Measurements from ENCODE around the gene SPO11. TPM values are rescaled to one million over a fixed set of nuclear protein-coding genes. Genes with fewer than 3 reads are reported as not detected.

Gene SPO11
- total RNA-seq, 1 donor from 2014 or later, result not detected

- Histone ChIP-seq H3K27ac (ENCODE audit: low read depth, low read length) (no peak overlapping the region), H3K4me3 (ENCODE audit: low read length in 3 of 3) (no peak overlapping the region), H3K4me1 (ENCODE audit: control insufficient read depth in 3 of 3, insufficient read depth in 3 of 3, low read length in 3 of 3) (peaks cover 0 to 3% (median 0%) of the 10 kb centered on the region in 3 donors), H3K9ac (ENCODE audit: low read depth in 1 of 3, low read length in 3 of 3) (no peak overlapping the region), H3K36me3 (ENCODE audit: control insufficient read depth in 3 of 3, insufficient read depth in 3 of 3, low read length in 3 of 3) (no peaks in the 10 kb centered on the region), H3K27me3 (ENCODE audit: control insufficient read depth in 3 of 3, insufficient read depth in 3 of 3, low read length in 3 of 3) (peaks cover 49 to 76% (median 57%) of the 10 kb centered on the region in 3 donors), H3K9me3 (ENCODE audit: control insufficient read depth in 3 of 3, low read length in 3 of 3) (no peaks in the 10 kb centered on the region)
These were observed 40.0 kb upstream of the SPO11 start for GRCh38 chr20:57289391-57290177.

DNA sequence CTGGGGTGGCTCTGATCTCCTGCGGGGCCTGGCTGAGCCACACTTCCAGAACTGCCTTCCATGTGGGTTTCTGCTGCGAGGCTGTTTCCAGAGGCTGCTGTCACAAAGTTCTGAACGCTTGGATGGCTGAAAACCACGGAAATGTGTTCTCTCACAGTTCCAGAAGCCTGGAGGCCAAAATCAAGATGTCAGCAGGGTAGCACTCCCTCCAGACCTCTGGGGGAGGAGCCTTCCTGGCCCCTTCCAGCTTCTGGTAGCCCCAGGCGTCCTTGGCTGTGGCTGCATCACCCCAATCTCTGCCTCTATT, 39.5 kb upstream of the SPO11 start:
- no peaks in the 10 kb centered on the region for H3K9me3 ChIP-seq (ENCODE audit: control insufficient read depth in 3 of 3, low read length in 3 of 3)
- H3K4me1 ChIP-seq (ENCODE audit: control insufficient read depth in 3 of 3, insufficient read depth in 3 of 3, low read length in 3 of 3), result peaks cover 0 to 3% (median 0%) of the 10 kb centered on the region in 3 donors
- H3K27ac ChIP-seq (ENCODE audit: low read depth, low read length), result no peak overlapping the region
- no peak overlapping the region for H3K4me3 ChIP-seq (ENCODE audit: low read length in 3 of 3)
- H3K36me3 ChIP-seq (ENCODE audit: control insufficient read depth in 3 of 3, insufficient read depth in 3 of 3, low read length in 3 of 3), result no peaks in the 10 kb centered on the region
- peaks cover 45 to 76% (median 55%) of the 10 kb centered on the region in 3 donors for H3K27me3 ChIP-seq (ENCODE audit: control insufficient read depth in 3 of 3, insufficient read depth in 3 of 3, low read length in 3 of 3)
- H3K9ac ChIP-seq (ENCODE audit: low read depth in 1 of 3, low read length in 3 of 3), result no peak overlapping the region

GRCh38 chr20:57291003-57291402, 38.6 kb upstream of the SPO11 start:
- peaks cover 0 to 3% (median 0%) of the 10 kb centered on the region in 3 donors for H3K4me1 ChIP-seq (ENCODE audit: control insufficient read depth in 3 of 3, insufficient read depth in 3 of 3, low read length in 3 of 3)
- peaks cover 45 to 71% (median 55%) of the 10 kb centered on the region in 3 donors for H3K27me3 ChIP-seq (ENCODE audit: control insufficient read depth in 3 of 3, insufficient read depth in 3 of 3, low read length in 3 of 3)
- no peaks in the 10 kb centered on the region for H3K36me3 ChIP-seq (ENCODE audit: control insufficient read depth in 3 of 3, insufficient read depth in 3 of 3, low read length in 3 of 3)
- no peaks in the 10 kb centered on the region for H3K9me3 ChIP-seq (ENCODE audit: control insufficient read depth in 3 of 3, low read length in 3 of 3)
- no peak overlapping the region for H3K4me3 ChIP-seq (ENCODE audit: low read length in 3 of 3)
- H3K27ac ChIP-seq (ENCODE audit: low read depth, low read length), result no peak overlapping the region
- H3K9ac ChIP-seq (ENCODE audit: low read depth in 1 of 3, low read length in 3 of 3), result no peak overlapping the region

DNA sequence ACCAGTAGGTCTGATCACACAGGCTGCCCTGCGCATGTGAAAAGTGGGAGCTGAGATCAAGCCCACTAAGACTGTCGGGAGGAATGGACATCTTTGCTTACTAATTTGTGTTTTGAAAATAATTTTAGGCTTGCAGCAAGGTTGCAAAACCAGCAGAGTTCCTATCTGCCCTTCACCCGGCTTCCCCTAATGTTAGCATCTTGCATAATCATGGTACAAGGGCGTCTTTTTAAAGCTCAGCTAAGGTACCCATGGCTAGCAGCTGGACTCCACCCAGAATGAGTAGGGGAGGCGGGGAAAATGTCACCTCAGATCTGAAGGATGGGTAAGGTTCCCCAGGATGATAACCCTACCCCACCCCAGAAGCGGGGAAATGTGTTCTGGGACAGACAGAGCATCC, 37.9 kb upstream of the SPO11 start:
- Histone ChIP-seq H3K4me1 (ENCODE audit: control insufficient read depth in 3 of 3, insufficient read depth in 3 of 3, low read length in 3 of 3) (peaks cover 0 to 3% (median 0%) of the 10 kb centered on the region in 3 donors), H3K27ac (ENCODE audit: low read depth, low read length) (no peak overlapping the region), H3K36me3 (ENCODE audit: control insufficient read depth in 3 of 3, insufficient read depth in 3 of 3, low read length in 3 of 3) (no peaks in the 10 kb centered on the region), H3K9me3 (ENCODE audit: control insufficient read depth in 3 of 3, low read length in 3 of 3) (no peaks in the 10 kb centered on the region), H3K4me3 (ENCODE audit: low read length in 3 of 3) (no peak overlapping the region), H3K9ac (ENCODE audit: low read depth in 1 of 3, low read length in 3 of 3) (no peak overlapping the region), H3K27me3 (ENCODE audit: control insufficient read depth in 3 of 3, insufficient read depth in 3 of 3, low read length in 3 of 3) (peaks cover 42 to 65% (median 49%) of the 10 kb centered on the region in 3 donors)

DNA sequence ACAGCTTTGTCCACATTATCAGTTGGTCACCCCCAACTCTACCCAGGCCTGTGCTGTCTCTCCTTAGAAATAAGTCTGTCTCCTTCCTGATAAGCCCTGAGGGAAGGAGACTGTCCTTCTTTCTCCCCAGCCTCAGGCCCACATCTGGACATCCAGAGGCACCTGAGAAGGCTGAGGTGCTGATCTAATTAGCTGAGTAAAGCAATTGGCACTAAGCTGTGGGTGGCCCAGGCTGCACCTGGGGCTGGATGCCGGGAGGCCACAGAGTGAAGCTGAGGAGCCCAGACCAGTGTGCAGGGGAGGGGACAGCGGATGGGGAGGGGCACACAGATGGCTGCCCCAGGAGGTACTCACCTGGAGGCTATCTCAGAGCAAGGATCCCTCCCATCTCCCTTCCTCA, 37.0 kb upstream of the SPO11 start:
- Histone ChIP-seq H3K36me3 (ENCODE audit: control insufficient read depth in 3 of 3, insufficient read depth in 3 of 3, low read length in 3 of 3) (no peaks in the 10 kb centered on the region), H3K27me3 (ENCODE audit: control insufficient read depth in 3 of 3, insufficient read depth in 3 of 3, low read length in 3 of 3) (peaks cover 36 to 56% (median 41%) of the 10 kb centered on the region in 3 donors), H3K9me3 (ENCODE audit: control insufficient read depth in 3 of 3, low read length in 3 of 3) (no peaks in the 10 kb centered on the region), H3K9ac (ENCODE audit: low read depth in 1 of 3, low read length in 3 of 3) (no peak overlapping the region), H3K4me1 (ENCODE audit: control insufficient read depth in 3 of 3, insufficient read depth in 3 of 3, low read length in 3 of 3) (peaks cover 0 to 3% (median 0%) of the 10 kb centered on the region in 3 donors), H3K4me3 (ENCODE audit: low read length in 3 of 3) (no peak overlapping the region), H3K27ac (ENCODE audit: low read depth, low read length) (no peak overlapping the region)

DNA sequence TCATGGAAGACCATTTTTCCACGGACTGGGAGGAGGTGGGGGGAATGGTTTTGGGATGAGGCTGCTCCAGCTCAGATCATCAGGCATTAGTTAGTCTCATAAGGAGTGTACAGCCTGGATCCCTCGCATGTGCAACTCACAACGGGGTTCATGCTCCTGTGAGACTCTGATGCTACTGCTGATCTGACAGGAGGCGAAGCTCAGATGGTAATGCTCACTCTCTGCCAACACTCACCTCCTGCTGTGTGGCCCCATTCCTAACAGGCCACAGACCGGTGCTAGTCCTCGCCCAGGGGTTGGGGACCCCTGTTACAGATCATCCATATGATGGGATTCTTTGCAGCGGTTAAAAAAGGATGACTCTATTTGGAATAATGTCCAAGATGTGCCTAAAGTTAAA, 35.6 kb upstream of the SPO11 start:
- no peaks in the 10 kb centered on the region for H3K9me3 ChIP-seq (ENCODE audit: control insufficient read depth in 3 of 3, low read length in 3 of 3)
- H3K27ac ChIP-seq (ENCODE audit: low read depth, low read length), result no peak overlapping the region
- no peak overlapping the region for H3K9ac ChIP-seq (ENCODE audit: low read depth in 1 of 3, low read length in 3 of 3)
- no peak overlapping the region for H3K4me3 ChIP-seq (ENCODE audit: low read length in 3 of 3)
- no peaks in the 10 kb centered on the region for H3K4me1 ChIP-seq (ENCODE audit: control insufficient read depth in 3 of 3, insufficient read depth in 3 of 3, low read length in 3 of 3)
- H3K27me3 ChIP-seq (ENCODE audit: control insufficient read depth in 3 of 3, insufficient read depth in 3 of 3, low read length in 3 of 3), result peaks cover 24 to 43% (median 29%) of the 10 kb centered on the region in 3 donors
- H3K36me3 ChIP-seq (ENCODE audit: control insufficient read depth in 3 of 3, insufficient read depth in 3 of 3, low read length in 3 of 3), result no peaks in the 10 kb centered on the region

GRCh38 chr20:57294550-57294949, 35.1 kb upstream of the SPO11 start:
- Histone ChIP-seq H3K27ac (ENCODE audit: low read depth, low read length) (no peak overlapping the region), H3K9me3 (ENCODE audit: control insufficient read depth in 3 of 3, low read length in 3 of 3) (no peaks in the 10 kb centered on the region), H3K27me3 (ENCODE audit: control insufficient read depth in 3 of 3, insufficient read depth in 3 of 3, low read length in 3 of 3) (peaks cover 23 to 40% (median 27%) of the 10 kb centered on the region in 3 donors), H3K4me1 (ENCODE audit: control insufficient read depth in 3 of 3, insufficient read depth in 3 of 3, low read length in 3 of 3) (no peaks in the 10 kb centered on the region), H3K9ac (ENCODE audit: low read depth in 1 of 3, low read length in 3 of 3) (no peak overlapping the region), H3K36me3 (ENCODE audit: control insufficient read depth in 3 of 3, insufficient read depth in 3 of 3, low read length in 3 of 3) (no peaks in the 10 kb centered on the region), H3K4me3 (ENCODE audit: low read length in 3 of 3) (no peak overlapping the region)

DNA sequence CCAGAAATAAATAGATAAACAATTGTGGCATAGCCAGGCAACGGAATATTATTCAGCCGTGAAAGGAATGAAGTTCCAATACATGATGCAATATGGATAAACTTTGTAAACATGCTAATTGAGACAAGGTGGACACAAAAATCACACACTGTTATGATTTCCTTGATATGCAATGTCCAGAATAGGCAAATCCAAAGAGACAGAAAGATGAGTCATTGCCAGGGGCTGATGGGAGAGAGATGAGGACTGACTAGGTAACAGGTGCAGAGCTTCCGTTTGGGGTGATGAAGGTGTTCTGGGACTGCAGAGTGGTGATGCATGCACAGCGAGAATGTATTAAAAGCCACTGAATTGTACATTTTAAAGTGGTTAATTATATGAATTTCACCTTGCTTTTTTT, 31.1 kb upstream of the SPO11 start:
- no peaks in the 10 kb centered on the region for H3K4me1 ChIP-seq (ENCODE audit: control insufficient read depth in 3 of 3, insufficient read depth in 3 of 3, low read length in 3 of 3)
- H3K27me3 ChIP-seq (ENCODE audit: control insufficient read depth in 3 of 3, insufficient read depth in 3 of 3, low read length in 3 of 3), result peaks cover 7 to 17% (median 14%) of the 10 kb centered on the region in 3 donors
- H3K9ac ChIP-seq (ENCODE audit: low read depth in 1 of 3, low read length in 3 of 3), result no peak overlapping the region
- no peak overlapping the region for H3K4me3 ChIP-seq (ENCODE audit: low read length in 3 of 3)
- no peak overlapping the region for H3K27ac ChIP-seq (ENCODE audit: low read depth, low read length)
- no peaks in the 10 kb centered on the region for H3K9me3 ChIP-seq (ENCODE audit: control insufficient read depth in 3 of 3, low read length in 3 of 3)
- H3K36me3 ChIP-seq (ENCODE audit: control insufficient read depth in 3 of 3, insufficient read depth in 3 of 3, low read length in 3 of 3), result no peaks in the 10 kb centered on the region

- no peak overlapping the region for H3K27ac ChIP-seq (ENCODE audit: low read depth, low read length)
- H3K4me3 ChIP-seq (ENCODE audit: low read length in 3 of 3), result no peak overlapping the region
- no peak overlapping the region for H3K9ac ChIP-seq (ENCODE audit: low read depth in 1 of 3, low read length in 3 of 3)
- H3K27me3 ChIP-seq (ENCODE audit: control insufficient read depth in 3 of 3, insufficient read depth in 3 of 3, low read length in 3 of 3), result peaks cover 8 to 26% (median 11%) of the 10 kb centered on the region in 3 donors
- H3K9me3 ChIP-seq (ENCODE audit: control insufficient read depth in 3 of 3, low read length in 3 of 3), result no peaks in the 10 kb centered on the region
- H3K36me3 ChIP-seq (ENCODE audit: control insufficient read depth in 3 of 3, insufficient read depth in 3 of 3, low read length in 3 of 3), result no peaks in the 10 kb centered on the region
- no peaks in the 10 kb centered on the region for H3K4me1 ChIP-seq (ENCODE audit: control insufficient read depth in 3 of 3, insufficient read depth in 3 of 3, low read length in 3 of 3)
These were observed 28.6 kb upstream of the SPO11 start for GRCh38 chr20:57301026-57301425.

- H3K27ac ChIP-seq (ENCODE audit: low read depth, low read length), result no peak overlapping the region
- H3K4me1 ChIP-seq (ENCODE audit: control insufficient read depth in 3 of 3, insufficient read depth in 3 of 3, low read length in 3 of 3), result peaks cover 0 to 2% (median 0%) of the 10 kb centered on the region in 3 donors
- H3K9ac ChIP-seq (ENCODE audit: low read depth in 1 of 3, low read length in 3 of 3), result no peak overlapping the region
- H3K9me3 ChIP-seq (ENCODE audit: control insufficient read depth in 3 of 3, low read length in 3 of 3), result no peaks in the 10 kb centered on the region
- peaks cover 19 to 30% (median 30%) of the 10 kb centered on the region in 3 donors for H3K27me3 ChIP-seq (ENCODE audit: control insufficient read depth in 3 of 3, insufficient read depth in 3 of 3, low read length in 3 of 3)
- H3K4me3 ChIP-seq (ENCODE audit: low read length in 3 of 3), result no peak overlapping the region
- H3K36me3 ChIP-seq (ENCODE audit: control insufficient read depth in 3 of 3, insufficient read depth in 3 of 3, low read length in 3 of 3), result no peaks in the 10 kb centered on the region
These were observed 22.9 kb upstream of the SPO11 start for GRCh38 chr20:57306747-57307146.
